HEK293 (cell line): ENCODE data around the gene NABP2.

Source experiments
- BCL11B ChIP-seq: fragments of 450-650 bp; formaldehyde crosslinking; IDR thresholded peaks from 2 replicates; pipeline ENCODE4 v1.5.1; 2016; ENCODE audit warnings: low read depth, missing biosample characterization, missing genetic modification characterization
- MEIS1 ChIP-seq: sonication (generic); formaldehyde crosslinking; IDR thresholded peaks from 2 replicates; pipeline ENCODE4 v1.8.1; 2022; ENCODE audit warnings: missing genetic modification reagents, mild to moderate bottlenecking, borderline replicate concordance
- PATZ1 ChIP-seq: fragments of 450-650 bp; formaldehyde crosslinking; IDR thresholded peaks from 2 replicates; pipeline ENCODE4 v1.5.1; 2016; ENCODE audit warnings: missing biosample characterization, missing genetic modification characterization
- ZBTB20 ChIP-seq: fragments of 450-650 bp; formaldehyde crosslinking; IDR thresholded peaks from 2 replicates; pipeline ENCODE4 v1.5.1; 2016; ENCODE audit warnings: missing biosample characterization, missing genetic modification characterization
- ZBTB21 ChIP-seq: fragments of 450-650 bp; formaldehyde crosslinking; IDR thresholded peaks from 2 replicates; pipeline ENCODE4 v1.5.1; 2017; ENCODE audit warnings: missing biosample characterization, missing genetic modification characterization
- ZBTB44 ChIP-seq: fragments of 450-650 bp; IDR thresholded peaks from 2 replicates; pipeline ENCODE4 v1.5.1; 2018; ENCODE audit warnings: missing biosample characterization, mild to moderate bottlenecking, missing genetic modification characterization
- ZBTB49 ChIP-seq: fragments of 450-650 bp; formaldehyde crosslinking; IDR thresholded peaks from 2 replicates; pipeline ENCODE4 v1.5.1; 2016; ENCODE audit warnings: missing biosample characterization, missing genetic modification characterization, low read depth
- ZBTB7A ChIP-seq: fragments of 450-650 bp; formaldehyde crosslinking; IDR thresholded peaks from 2 replicates; pipeline ENCODE4 v1.5.1; 2016; ENCODE audit warnings: low read depth, missing biosample characterization, missing genetic modification characterization
- ZFHX2 ChIP-seq: fragments of 450-650 bp; formaldehyde crosslinking; conservative IDR thresholded peaks from 2 replicates; pipeline ENCODE4 v1.5.1; 2016; ENCODE audit warnings: missing biosample characterization, missing genetic modification characterization
- ZNF132 ChIP-seq: fragments of 450-650 bp; formaldehyde crosslinking; IDR thresholded peaks from 2 replicates; pipeline ENCODE4 v1.5.1; 2017; ENCODE audit warnings: missing biosample characterization, missing genetic modification characterization, borderline replicate concordance
- ZNF140 ChIP-seq: fragments of 450-650 bp; formaldehyde crosslinking; IDR thresholded peaks from 2 replicates; pipeline ENCODE4 v1.5.1; 2016; ENCODE audit warnings: missing biosample characterization, missing genetic modification characterization
- ZNF146 ChIP-seq: fragments of 450-650 bp; formaldehyde crosslinking; IDR thresholded peaks from 2 replicates; pipeline ENCODE4 v1.5.1; 2016; ENCODE audit warnings: missing biosample characterization, missing genetic modification characterization
- ZNF157 ChIP-seq: fragments of 450-650 bp; formaldehyde crosslinking; IDR thresholded peaks from 2 replicates; pipeline ENCODE4 v1.5.1; 2016; ENCODE audit warnings: missing biosample characterization, missing genetic modification characterization
- ZNF184 ChIP-seq: fragments of 450-650 bp; IDR thresholded peaks from 2 replicates; pipeline ENCODE4 v1.5.1; 2018; ENCODE audit warnings: missing biosample characterization, mild to moderate bottlenecking, missing genetic modification characterization
- ZNF2 ChIP-seq: fragments of 450-650 bp; formaldehyde crosslinking; IDR thresholded peaks from 2 replicates; pipeline ENCODE4 v1.5.1; 2016; ENCODE audit warnings: missing biosample characterization, missing genetic modification characterization
- ZNF214 ChIP-seq: fragments of 450-650 bp; formaldehyde crosslinking; IDR thresholded peaks from 2 replicates; pipeline ENCODE4 v1.5.1; 2017; ENCODE audit warnings: missing biosample characterization, mild to moderate bottlenecking, missing genetic modification characterization, borderline replicate concordance
- ZNF223 ChIP-seq: fragments of 450-650 bp; formaldehyde crosslinking; IDR thresholded peaks from 2 replicates; pipeline ENCODE4 v1.5.1; 2016; ENCODE audit warnings: missing biosample characterization, missing genetic modification characterization
- ZNF23 ChIP-seq: fragments of 450-650 bp; formaldehyde crosslinking; IDR thresholded peaks from 2 replicates; pipeline ENCODE4 v1.5.1; 2016; ENCODE audit warnings: missing biosample characterization, missing genetic modification characterization, borderline replicate concordance
- ZNF394 ChIP-seq: fragments of 450-650 bp; formaldehyde crosslinking; IDR thresholded peaks from 2 replicates; pipeline ENCODE4 v1.5.1; 2016; ENCODE audit warnings: missing biosample characterization, missing genetic modification characterization, mild to moderate bottlenecking, moderate library complexity, borderline replicate concordance
- ZNF48 ChIP-seq: fragments of 450-650 bp; formaldehyde crosslinking; IDR thresholded peaks from 2 replicates; pipeline ENCODE4 v1.5.1; 2016; ENCODE audit warnings: missing biosample characterization, missing genetic modification characterization
- ZNF561 ChIP-seq: fragments of 450-650 bp; IDR thresholded peaks from 2 replicates; pipeline ENCODE4 v1.5.1; 2018; ENCODE audit warnings: missing biosample characterization, missing genetic modification characterization, borderline replicate concordance
- ZNF580 ChIP-seq: fragments of 450-650 bp; formaldehyde crosslinking; IDR thresholded peaks from 2 replicates; pipeline ENCODE4 v1.5.1; 2016; ENCODE audit warnings: missing biosample characterization, missing genetic modification characterization
- ZNF610 ChIP-seq: fragments of 450-650 bp; formaldehyde crosslinking; IDR thresholded peaks from 2 replicates; pipeline ENCODE4 v1.5.1; 2016; ENCODE audit warnings: missing biosample characterization, missing genetic modification characterization, borderline replicate concordance
- ZNF626 ChIP-seq: fragments of 450-650 bp; sonication (Bioruptor Pico); formaldehyde crosslinking; IDR thresholded peaks from 2 replicates; pipeline ENCODE4 v1.5.1; 2018; ENCODE audit warnings: missing biosample characterization, missing genetic modification characterization, inconsistent platforms
- ZNF677 ChIP-seq: fragments of 450-650 bp; IDR thresholded peaks from 2 replicates; pipeline ENCODE4 v1.5.0; 2018; ENCODE audit warnings: missing biosample characterization, mild to moderate bottlenecking, missing genetic modification characterization, moderate library complexity
- ZNF704 ChIP-seq: fragments of 450-650 bp; formaldehyde crosslinking; IDR thresholded peaks from 2 replicates; pipeline ENCODE4 v1.5.1; 2016; ENCODE audit warnings: missing biosample characterization, missing genetic modification characterization
- ZNF768 ChIP-seq: fragments of 450-650 bp; formaldehyde crosslinking; IDR thresholded peaks from 2 replicates; pipeline ENCODE4 v1.5.1; 2018; ENCODE audit warnings: missing biosample characterization, mild to moderate bottlenecking, missing genetic modification characterization
- ZNF777 ChIP-seq: fragments of 450-650 bp; formaldehyde crosslinking; IDR thresholded peaks from 2 replicates; pipeline ENCODE4 v1.5.1; 2017; ENCODE audit warnings: missing biosample characterization, missing genetic modification characterization, borderline replicate concordance
- ZNF785 ChIP-seq: fragments of 450-650 bp; formaldehyde crosslinking; IDR thresholded peaks from 2 replicates; pipeline ENCODE4 v1.5.1; 2016; ENCODE audit warnings: missing biosample characterization, missing genetic modification characterization
- ZSCAN18 ChIP-seq: fragments of 450-650 bp; formaldehyde crosslinking; IDR thresholded peaks from 2 replicates; pipeline ENCODE4 v1.5.1; 2016; ENCODE audit warnings: missing biosample characterization, missing genetic modification characterization

The NABP2 gene

GRCh38 chr12:56189099-56189917 lies 34.8 kb upstream of the NABP2 start, which contains the start of gene SMARCC2 (continued):
- TF ChIP-seq ZBTB20 (tag by site-specific recombination) (peak; percentile 16; the same call in 1 of the 2 replicates), ZNF146 (tag by site-specific recombination) (no peak), ZNF23 (tag by site-specific recombination) (no peak), ZNF626 (tag by site-specific recombination) (no peak), ZFHX2 (tag by site-specific recombination) (peak; percentile 76), ZBTB21 (tag by site-specific recombination) (no peak), ZNF561 (tag by site-specific recombination) (no peak), ZNF785 (tag by site-specific recombination) (no peak), ZNF704 (tag by site-specific recombination) (no peak), ZNF184 (tag by site-specific recombination) (peak; percentile 30; the same call in 1 of the 2 replicates), ZNF610 (tag by site-specific recombination) (no peak), ZNF140 (no peak), ZNF768 (no peak), ZBTB44 (tag by site-specific recombination) (no peak), ZNF580 (tag by site-specific recombination) (no peak), BCL11B (tag by site-specific recombination) (no peak), ZNF394 (no peak), ZBTB7A (tag by site-specific recombination) (no peak), ZSCAN18 (no peak), PATZ1 (tag by site-specific recombination) (no peak), ZNF132 (tag by site-specific recombination) (no peak), ZNF223 (no peak), ZNF48 (tag by site-specific recombination) (no peak), ZNF677 (0 out of 2 replicates have a peak, but pooled peaks have one; percentile 17), ZNF777 (tag by site-specific recombination) (peak; percentile 65; the same call in 1 of the 2 replicates), ZNF214 (tag by site-specific recombination) (no peak), ZNF2 (tag by site-specific recombination) (no peak), ZBTB49 (tag by site-specific recombination) (no peak), MEIS1 (CRISPR knock-in tag) (no peak), ZNF157 (no peak)
